Measurements from ENCODE around the gene ODAD4.

ODAD4 gene

GRCh38 chr17:41893384-41893783, 37.0 kb upstream of the ODAD4 start:
- TF ChIP-seq CTCF (IDR thresholded peaks at IDR 0.05; ENCODE audit: insufficient read depth, missing control alignments) = no peak

GRCh38 chr17:41894791-41895331, 35.6 kb upstream of the ODAD4 start:
- FAIRE-seq = no peak
- DNase-seq (ENCODE audit: insufficient read length, low spot score) = no peak

More at GRCh38 chr17:41893384-41893783, 37.0 kb upstream of the ODAD4 start:
- FAIRE-seq (no peak), DNase-seq (ENCODE audit: insufficient read length, low spot score) (no peak)

GRCh38 chr17:41895617-41896016, 34.8 kb upstream of the ODAD4 start:
- no peak for TF ChIP-seq CTCF (IDR thresholded peaks at IDR 0.05; ENCODE audit: insufficient read depth, missing control alignments)
- DNase-seq (ENCODE audit: insufficient read length, low spot score) (no peak), FAIRE-seq (no peak)

More at GRCh38 chr17:41894791-41895331, 35.6 kb upstream of the ODAD4 start:
- no peak for TF ChIP-seq CTCF (IDR thresholded peaks at IDR 0.05; ENCODE audit: insufficient read depth, missing control alignments)

- no peak for DNase-seq (ENCODE audit: insufficient read length, low spot score)
- no peak for FAIRE-seq
- TF ChIP-seq CTCF (IDR thresholded peaks at IDR 0.05; ENCODE audit: insufficient read depth, missing control alignments) = no peak
These were observed 33.7 kb upstream of the ODAD4 start for GRCh38 chr17:41896726-41897125.

- DNase-seq (ENCODE audit: insufficient read length, low spot score) (no peak), FAIRE-seq (no peak)
- TF ChIP-seq CTCF (IDR thresholded peaks at IDR 0.05; ENCODE audit: insufficient read depth, missing control alignments) = no peak
These were observed 28.8 kb upstream of the ODAD4 start for GRCh38 chr17:41901646-41902045.

GRCh38 chr17:41904242-41904841, 26.1 kb upstream of the ODAD4 start:
- FAIRE-seq (no peak), DNase-seq (ENCODE audit: insufficient read length, low spot score) (no peak)
- no peak for TF ChIP-seq CTCF (IDR thresholded peaks at IDR 0.05; ENCODE audit: insufficient read depth, missing control alignments)

GRCh38 chr17:41905172-41905571, 25.2 kb upstream of the ODAD4 start:
- DNase-seq (ENCODE audit: insufficient read length, low spot score) (no peak), FAIRE-seq (no peak)
- TF ChIP-seq CTCF (IDR thresholded peaks at IDR 0.05; ENCODE audit: insufficient read depth, missing control alignments) = no peak
